MM.1S (cell line): ENCODE results near the gene LRRC75A.
"Not testable (repeated sequence)": the region's sequence is repeated elsewhere in the genome, so short reads cannot be mapped to it uniquely, and the experiment has no call there.

Experiments used
- DNase-seq: peaks from one replicate; pipeline ENCODE4 v3.0.0-alpha.2; 2015
- H2AFZ ChIP-seq: fragments of 300-600 bp; sonication (generic); 2 replicates; pipeline ENCODE4 v1.6.0; 2016; ENCODE audit warnings: antibody characterized with exemption, low read length
- H3F3A ChIP-seq: fragments of 300-600 bp; sonication (generic); 2 replicates; pipeline ENCODE4 v1.6.1; 2016; ENCODE audit warnings: mild to moderate bottlenecking, antibody characterized with exemption, low read length, moderate library complexity, mixed read lengths; ENCODE audit not compliant: insufficient read depth
- H3K27ac ChIP-seq: fragments of 300-600 bp; sonication (generic); 2 replicates; pipeline ENCODE4 v1.5.1; 2016; ENCODE audit warnings: mild to moderate bottlenecking, low read length
- H3K27me3 ChIP-seq: fragments of 300-600 bp; sonication (generic); replicated peaks from 2 replicates; pipeline ENCODE4 v1.6.0; 2016; ENCODE audit warnings: low read length; ENCODE audit not compliant: insufficient read depth
- H3K36me3 ChIP-seq: fragments of 300-600 bp; sonication (generic); replicated peaks from 2 replicates; pipeline ENCODE4 v1.6.1; 2016; ENCODE audit warnings: mild to moderate bottlenecking, low read length, mixed read lengths; ENCODE audit not compliant: insufficient read depth
- H3K4me1 ChIP-seq: fragments of 300-600 bp; sonication (generic); 2 replicates; pipeline ENCODE4 v1.6.1; 2016; ENCODE audit warnings: low read length, mixed read lengths
- H3K4me2 ChIP-seq: fragments of 300-600 bp; sonication (generic); 2 replicates; pipeline ENCODE4 v1.6.0; 2016; ENCODE audit warnings: low read depth, low read length
- H3K4me3 ChIP-seq: fragments of 300-600 bp; sonication (generic); 2 replicates; pipeline ENCODE4 v1.5.1; 2016; ENCODE audit warnings: low read length, mixed read lengths
- H3K79me2 ChIP-seq: fragments of 300-600 bp; sonication (generic); 2 replicates; pipeline ENCODE4 v1.6.1; 2016; ENCODE audit warnings: mixed run types, low read length, mixed read lengths
- H3K9ac ChIP-seq: fragments of 300-600 bp; sonication (generic); 2 replicates; pipeline ENCODE4 v1.6.1; 2016; ENCODE audit warnings: low read length, mixed read lengths
- H3K9me2 ChIP-seq: fragments of 300-600 bp; sonication (generic); replicated peaks from 2 replicates; pipeline ENCODE4 v1.6.1; 2016; ENCODE audit warnings: mild to moderate bottlenecking, low read length, mixed read lengths; ENCODE audit not compliant: insufficient read depth
- H3K9me3 ChIP-seq: fragments of 300-600 bp; sonication (generic); replicated peaks from 2 replicates; pipeline ENCODE4 v1.6.1; 2016; ENCODE audit warnings: mild to moderate bottlenecking, low read length, mixed read lengths; ENCODE audit not compliant: insufficient read depth
- H4K20me1 ChIP-seq: fragments of 300-600 bp; sonication (generic); 2 replicates; pipeline ENCODE4 v1.6.1; 2016; ENCODE audit warnings: mild to moderate bottlenecking, low read length, moderate library complexity, mixed read lengths; ENCODE audit not compliant: insufficient read depth
- CTCF ChIP-seq: fragments of 300-600 bp; sonication (generic); IDR thresholded peaks from 2 replicates; pipeline ENCODE4 v1.5.1; 2016; ENCODE audit warnings: antibody characterized with exemption, low read length, mixed read lengths
- EZH2 ChIP-seq: fragments of 300-600 bp; sonication (generic); optimal IDR thresholded peaks from 2 replicates; pipeline ENCODE3; 2017; ENCODE audit warnings: low read depth, mild to moderate bottlenecking, antibody characterized with exemption, low read length, mixed read lengths
- EZH2phosphoT487 ChIP-seq: fragments of 300-600 bp; sonication (generic); IDR thresholded peaks from 2 replicates; pipeline ENCODE4 v1.6.1; 2018; ENCODE audit warnings: antibody characterized with exemption, low read length

Gene LRRC75A

GRCh38 chr17:16453493-16453851, 38.5 kb downstream of the LRRC75A start:
- H3K4me2 ChIP-seq = no peak overlapping the region
- H3K9me2 ChIP-seq = no peaks in the 10 kb centered on the region
- 0 out of 2 replicates have a peak, but pooled peaks cover 3% of the 10 kb centered on the region for H4K20me1 ChIP-seq
- DNase-seq = no peak
- peaks cover 8% of the 10 kb centered on the region; the same call in 1 of the 2 replicates for H3F3A ChIP-seq
- no peaks in the 10 kb centered on the region for H3K27me3 ChIP-seq
- H2AFZ ChIP-seq = no peak overlapping the region
- no peaks in the 10 kb centered on the region for H3K4me1 ChIP-seq
- H3K36me3 ChIP-seq = no peaks in the 10 kb centered on the region; the same call in 1 of the 2 replicates
- H3K27ac ChIP-seq = no peak overlapping the region
- H3K9me3 ChIP-seq = no peaks in the 10 kb centered on the region
- H3K79me2 ChIP-seq = no peaks in the 10 kb centered on the region; the same call in 1 of the 2 replicates
- H3K4me3 ChIP-seq = no peak overlapping the region
- TF ChIP-seq EZH2phosphoT487 (no peak), CTCF (no peak), EZH2 (no peak)
- H3K9ac ChIP-seq = no peak overlapping the region

- not testable (repeated sequence) for H3K79me2 ChIP-seq, H3K27ac ChIP-seq, H4K20me1 ChIP-seq, H3K4me2 ChIP-seq, H3K9ac ChIP-seq, H3K9me2 ChIP-seq, H3K9me3 ChIP-seq, H2AFZ ChIP-seq, H3K4me3 ChIP-seq, H3K4me1 ChIP-seq, DNase-seq, H3K27me3 ChIP-seq, H3K36me3 ChIP-seq
- peaks cover 16% of the 10 kb centered on the region for H3F3A ChIP-seq
Measured at GRCh38 chr17:16452268-16452667, 39.7 kb downstream of the LRRC75A start.

DNA sequence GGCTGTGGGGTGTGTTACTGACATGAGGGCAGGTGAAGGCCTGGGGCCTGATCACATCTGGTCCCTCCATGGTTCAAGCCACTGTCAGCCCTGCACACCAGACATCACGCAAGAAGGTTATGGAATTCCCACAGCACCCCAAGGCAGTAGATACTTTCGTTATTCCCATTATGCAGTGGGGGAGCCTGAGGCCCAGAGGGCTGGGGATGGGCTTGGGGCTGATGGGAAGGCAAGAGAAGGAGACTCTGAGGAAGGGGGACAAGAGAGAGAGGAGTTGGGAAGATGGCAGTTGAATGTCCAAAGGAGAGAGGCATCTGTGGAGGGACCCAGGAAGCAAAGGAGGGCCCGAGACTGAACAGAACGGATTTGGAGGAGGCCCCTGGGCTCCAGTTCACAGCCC, 42.0 kb downstream of the LRRC75A start:
- H4K20me1 ChIP-seq = peaks cover 9% of the 10 kb centered on the region; the same call in 1 of the 2 replicates
- H3K27me3 ChIP-seq = no peaks in the 10 kb centered on the region
- no peaks in the 10 kb centered on the region for H3K9me3 ChIP-seq
- H3K9me2 ChIP-seq = no peaks in the 10 kb centered on the region
- H3K27ac ChIP-seq = no peak overlapping the region
- no peak overlapping the region for H2AFZ ChIP-seq
- no peaks in the 10 kb centered on the region for H3K4me1 ChIP-seq
- no peak overlapping the region for H3K9ac ChIP-seq
- H3K36me3 ChIP-seq = no peaks in the 10 kb centered on the region; the same call in 1 of the 2 replicates
- H3K4me2 ChIP-seq = no peak overlapping the region
- peaks cover 22% of the 10 kb centered on the region for H3F3A ChIP-seq
- TF ChIP-seq EZH2 = no peak
- TF ChIP-seq CTCF = no peak
- no peak for TF ChIP-seq EZH2phosphoT487
- H3K4me3 ChIP-seq = no peak overlapping the region
- no peak for DNase-seq
- H3K79me2 ChIP-seq = peaks cover 11% of the 10 kb centered on the region

DNA sequence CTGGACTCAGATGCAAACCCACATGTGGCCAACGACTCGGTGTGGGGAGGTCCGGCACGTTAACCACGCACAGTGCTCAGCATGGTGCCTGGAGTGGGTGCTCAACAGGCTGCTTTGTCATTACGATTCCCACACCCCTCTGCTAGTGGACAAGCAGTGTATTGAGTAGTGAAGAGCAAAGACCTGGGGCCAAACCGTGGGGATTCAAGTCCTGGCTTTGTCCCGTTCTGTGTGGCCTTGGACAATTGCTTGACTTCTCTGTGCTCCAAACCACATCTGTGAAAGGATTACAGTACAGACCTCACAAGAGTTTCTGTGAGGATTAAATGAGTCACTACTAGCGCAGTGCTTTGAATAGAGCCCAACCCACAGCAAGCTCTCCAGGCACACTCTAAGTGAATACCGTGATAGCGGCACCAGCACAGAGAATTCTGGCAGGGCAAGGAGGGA, 42.8 kb downstream of the LRRC75A start:
- no peak for TF ChIP-seq CTCF
- no peak for TF ChIP-seq EZH2
- TF ChIP-seq EZH2phosphoT487 = no peak
- Histone ChIP-seq H3K27ac (no peak overlapping the region), H3F3A (peaks cover 27% of the 10 kb centered on the region), H3K9me2 (no peaks in the 10 kb centered on the region), H3K9me3 (no peaks in the 10 kb centered on the region), H3K79me2 (peaks cover 16% of the 10 kb centered on the region), H3K27me3 (no peaks in the 10 kb centered on the region), H3K4me3 (no peak overlapping the region), H3K4me1 (no peaks in the 10 kb centered on the region), H3K36me3 (no peaks in the 10 kb centered on the region; the same call in 1 of the 2 replicates), H3K9ac (no peak overlapping the region), H2AFZ (no peak overlapping the region), H3K4me2 (no peak overlapping the region), H4K20me1 (peaks cover 13% of the 10 kb centered on the region)
- no peak for DNase-seq
